ENCODE data around the gene ART1.

ART1 gene

GRCh38 chr11:3666023-3666530 lies 21.1 kb downstream of the ART1 start:
- DNase-seq (ENCODE audit: low spot score): no peak

GRCh38 chr11:3667149-3668035 lies 22.5 kb downstream of the ART1 start:
- DNase-seq (ENCODE audit: low spot score): no peak

GRCh38 chr11:3669128-3669527 lies 24.2 kb downstream of the ART1 start:
- no peak for DNase-seq (ENCODE audit: low spot score)

GRCh38 chr11:3669742-3670183 lies 24.8 kb downstream of the ART1 start:
- no peak for DNase-seq (ENCODE audit: low spot score)

- DNase-seq (ENCODE audit: low spot score): no peak
Observed at GRCh38 chr11:3671334-3672254, 26.7 kb downstream of the ART1 start, which contains the start of gene CHRNA10. Gene CHRNA10 (minus strand): TSS chr11:3671384. CDS start chr11:3671312, 72 bp downstream.

GRCh38 chr11:3674189-3674588 lies 29.3 kb downstream of the ART1 start:
- DNase-seq (ENCODE audit: low spot score): no peak

- no peak for DNase-seq (ENCODE audit: low spot score)
Observed at GRCh38 chr11:3675971-3676370, 31.0 kb downstream of the ART1 start.

- no peak for DNase-seq (ENCODE audit: low spot score)
Observed at GRCh38 chr11:3679077-3679476, 34.1 kb downstream of the ART1 start.

- DNase-seq (ENCODE audit: low spot score): no peak
Observed at GRCh38 chr11:3683039-3683438, 38.1 kb downstream of the ART1 start.

GRCh38 chr11:3684129-3684818 lies 39.3 kb downstream of the ART1 start:
- no peak for DNase-seq (ENCODE audit: low spot score)

GRCh38 chr11:3684819-3685172 lies 39.9 kb downstream of the ART1 start:
- DNase-seq (ENCODE audit: low spot score): no peak

- no peak for DNase-seq (ENCODE audit: low spot score)
Observed at GRCh38 chr11:3685923-3686322, 41.0 kb downstream of the ART1 start.

- no peak for DNase-seq (ENCODE audit: low spot score)
Observed at GRCh38 chr11:3686751-3687150, 41.8 kb downstream of the ART1 start.

- no peak for DNase-seq (ENCODE audit: low spot score)
Observed at GRCh38 chr11:3700410-3700809, 55.5 kb downstream of the ART1 start.

GRCh38 chr11:3700910-3701309 lies 56.0 kb downstream of the ART1 start:
- DNase-seq (ENCODE audit: low spot score): no peak

GRCh38 chr11:3703383-3703782 lies 58.5 kb downstream of the ART1 start:
- DNase-seq (ENCODE audit: low spot score): no peak

GRCh38 chr11:3707176-3707575 lies 62.2 kb downstream of the ART1 start:
- no peak for DNase-seq (ENCODE audit: low spot score)

- no peak for DNase-seq (ENCODE audit: low spot score)
Observed at GRCh38 chr11:3709977-3710376, 65.0 kb downstream of the ART1 start.

- no peak for DNase-seq (ENCODE audit: low spot score)
Observed at GRCh38 chr11:3710485-3711259, 65.7 kb downstream of the ART1 start.

GRCh38 chr11:3712274-3712673 lies 67.3 kb downstream of the ART1 start:
- no peak for DNase-seq (ENCODE audit: low spot score)
